ENCODE data around the gene KRR1. TPM values are rescaled to one million over a fixed set of nuclear protein-coding genes. Genes with fewer than 3 reads are reported as not detected.
"Not testable (repeated sequence)": the region's sequence is repeated elsewhere in the genome, so short reads cannot be mapped to it uniquely, and the experiment has no call there.

KRR1 gene
- total RNA-seq, 1 donor from 2014 or later = 39.8 TPM

GRCh38 chr12:75526655-75527511 is 15.5 kb upstream of the KRR1 start:
- DNase-seq (ENCODE audit: low spot score) = no peak

GRCh38 chr12:75525263-75525662 is 13.9 kb upstream of the KRR1 start:
- DNase-seq (ENCODE audit: low spot score) = no peak

- DNase-seq (ENCODE audit: low spot score) = not testable (repeated sequence)
These were observed 10.7 kb upstream of the KRR1 start for GRCh38 chr12:75522124-75522523.

GRCh38 chr12:75521224-75521623 is 9.8 kb upstream of the KRR1 start:
- DNase-seq (ENCODE audit: low spot score) = not testable (repeated sequence)

- no peak for DNase-seq (ENCODE audit: low spot score)
These were observed 1.8 kb downstream of the KRR1 start for GRCh38 chr12:75509621-75510020.

GRCh38 chr12:75508159-75508558 is 3.2 kb downstream of the KRR1 start:
- DNase-seq (ENCODE audit: low spot score) = no peak

GRCh38 chr12:75507086-75507485 is 4.3 kb downstream of the KRR1 start:
- no peak for DNase-seq (ENCODE audit: low spot score)

- no peak for DNase-seq (ENCODE audit: low spot score)
These were observed 5.6 kb downstream of the KRR1 start for GRCh38 chr12:75505706-75506312.

- DNase-seq (ENCODE audit: low spot score) = no peak
These were observed 7.5 kb downstream of the KRR1 start for GRCh38 chr12:75503866-75504265.

GRCh38 chr12:75503459-75503858 is 8.0 kb downstream of the KRR1 start:
- no peak for DNase-seq (ENCODE audit: low spot score)

GRCh38 chr12:75491169-75491568 is 20.2 kb downstream of the KRR1 start:
- no peak for DNase-seq (ENCODE audit: low spot score)

GRCh38 chr12:75489613-75490210 is 21.7 kb downstream of the KRR1 start:
- DNase-seq (ENCODE audit: low spot score) = no peak

GRCh38 chr12:75489187-75489586 is 22.2 kb downstream of the KRR1 start:
- DNase-seq (ENCODE audit: low spot score) = no peak

- DNase-seq (ENCODE audit: low spot score) = no peak
These were observed 22.9 kb downstream of the KRR1 start for GRCh38 chr12:75488553-75488952.

- DNase-seq (ENCODE audit: low spot score) = no peak
These were observed 24.1 kb downstream of the KRR1 start for GRCh38 chr12:75487308-75487707.

GRCh38 chr12:75484450-75484849 is 27.0 kb downstream of the KRR1 start:
- not testable (repeated sequence) for DNase-seq (ENCODE audit: low spot score)

GRCh38 chr12:75483431-75483830 is 28.0 kb downstream of the KRR1 start:
- DNase-seq (ENCODE audit: low spot score) = no peak

- DNase-seq (ENCODE audit: low spot score) = no peak
These were observed 28.8 kb downstream of the KRR1 start for GRCh38 chr12:75482646-75483045.

GRCh38 chr12:75481774-75482173 is 29.6 kb downstream of the KRR1 start:
- no peak for DNase-seq (ENCODE audit: low spot score)

GRCh38 chr12:75481013-75481705 is 30.2 kb downstream of the KRR1 start:
- DNase-seq (ENCODE audit: low spot score) = no peak

GRCh38 chr12:75480469-75480949 is 30.9 kb downstream of the KRR1 start, which contains the start of gene GLIPR1:
GLIPR1 (plus strand) TSS chr12:75480755; CDS start chr12:75480881, 126 bp downstream.
- no peak for DNase-seq (ENCODE audit: low spot score)
